ENCODE results near the gene JADE2. TPM values are rescaled to one million over a fixed set of nuclear protein-coding genes. Genes with fewer than 3 reads are reported as not detected.

Gene JADE2
- total and polyA plus RNA-seq, 2 experiments from 2014 or later: 16.2 to 40.8 TPM

GRCh38 chr5:134608555-134608954 is 83.1 kb downstream of the JADE2 start (continued):
- no peak for TF ChIP-seq ZNF462 (CRISPR knock-in tag; IDR thresholded peaks at IDR 0.05)
- TF ChIP-seq JUNB (IDR thresholded peaks at IDR 0.05; ENCODE audit: unreplicated experiment): no peak
- TF ChIP-seq CREB1 (CRISPR knock-in tag; IDR thresholded peaks at IDR 0.05; ENCODE audit: low read depth): no peak

- DNase-seq (ENCODE audit: low spot score): no peak
- Mint-ChIP-seq H3K27ac (no peak overlapping the region), H3K4me1 (peaks cover 4% of the 10 kb centered on the region; the same call in 2 of the 3 replicates), H3K27me3 (ENCODE audit: insufficient read depth, low read depth, poor library complexity) (no peaks in the 10 kb centered on the region), H3K9me3 (no peaks in the 10 kb centered on the region), H3K36me3 (ENCODE audit: low read depth) (peaks cover 45% of the 10 kb centered on the region; the same call in 2 of the 3 replicates), H3K4me3 (no peak overlapping the region)
- Histone ChIP-seq H3K4me2 (no peak overlapping the region), H3K9me2 (ENCODE audit: insufficient read depth) (no peaks in the 10 kb centered on the region), H3K4me3 (no peak overlapping the region), H4K20me1 (replicated peaks; ENCODE audit: insufficient read depth) (no peaks in the 10 kb centered on the region), H3K4me1 (ENCODE audit: insufficient read depth) (0 out of 2 replicates have a peak, but pooled peaks cover 4% of the 10 kb centered on the region), H3K36me3 (ENCODE audit: insufficient read depth) (peaks cover 13% of the 10 kb centered on the region; the same call in 1 of the 2 replicates), H3K27me3 (ENCODE audit: insufficient read depth) (no peaks in the 10 kb centered on the region), H3K79me2 (replicated peaks; ENCODE audit: insufficient read depth) (no peaks in the 10 kb centered on the region), H2AFZ (no peak overlapping the region), H3F3A (replicated peaks; ENCODE audit: low read depth) (0 out of 2 replicates have a peak, but pooled peaks cover 5% of the 10 kb centered on the region), H3K27ac (ENCODE audit: low read depth) (no peak overlapping the region)
- no peak for ATAC-seq
- no peak for TF ChIP-seq ZNF462 (CRISPR knock-in tag; IDR thresholded peaks at IDR 0.05)
- TF ChIP-seq, protein P1, sequence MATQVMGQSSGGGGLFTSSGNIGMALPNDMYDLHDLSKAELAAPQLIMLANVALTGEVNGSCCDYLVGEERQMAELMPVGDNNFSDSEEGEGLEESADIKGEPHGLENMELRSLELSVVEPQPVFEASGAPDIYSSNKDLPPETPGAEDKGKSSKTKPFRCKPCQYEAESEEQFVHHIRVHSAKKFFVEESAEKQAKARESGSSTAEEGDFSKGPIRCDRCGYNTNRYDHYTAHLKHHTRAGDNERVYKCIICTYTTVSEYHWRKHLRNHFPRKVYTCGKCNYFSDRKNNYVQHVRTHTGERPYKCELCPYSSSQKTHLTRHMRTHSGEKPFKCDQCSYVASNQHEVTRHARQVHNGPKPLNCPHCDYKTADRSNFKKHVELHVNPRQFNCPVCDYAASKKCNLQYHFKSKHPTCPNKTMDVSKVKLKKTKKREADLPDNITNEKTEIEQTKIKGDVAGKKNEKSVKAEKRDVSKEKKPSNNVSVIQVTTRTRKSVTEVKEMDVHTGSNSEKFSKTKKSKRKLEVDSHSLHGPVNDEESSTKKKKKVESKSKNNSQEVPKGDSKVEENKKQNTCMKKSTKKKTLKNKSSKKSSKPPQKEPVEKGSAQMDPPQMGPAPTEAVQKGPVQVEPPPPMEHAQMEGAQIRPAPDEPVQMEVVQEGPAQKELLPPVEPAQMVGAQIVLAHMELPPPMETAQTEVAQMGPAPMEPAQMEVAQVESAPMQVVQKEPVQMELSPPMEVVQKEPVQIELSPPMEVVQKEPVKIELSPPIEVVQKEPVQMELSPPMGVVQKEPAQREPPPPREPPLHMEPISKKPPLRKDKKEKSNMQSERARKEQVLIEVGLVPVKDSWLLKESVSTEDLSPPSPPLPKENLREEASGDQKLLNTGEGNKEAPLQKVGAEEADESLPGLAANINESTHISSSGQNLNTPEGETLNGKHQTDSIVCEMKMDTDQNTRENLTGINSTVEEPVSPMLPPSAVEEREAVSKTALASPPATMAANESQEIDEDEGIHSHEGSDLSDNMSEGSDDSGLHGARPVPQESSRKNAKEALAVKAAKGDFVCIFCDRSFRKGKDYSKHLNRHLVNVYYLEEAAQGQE (IDR thresholded peaks at IDR 0.05; ENCODE audit: unreplicated experiment): no peak
- TF ChIP-seq POLR2AphosphoS5 (IDR thresholded peaks at IDR 0.05; ENCODE audit: low read depth): no peak
These were observed 83.9 kb downstream of the JADE2 start for GRCh38 chr5:134609232-134609851.

Measured in GM23338 (cell line).